ENCODE data around the gene RBBP6.
A peak's percentile ranks its signal among the peaks of the same experiment; 100 is the strongest.

Gene RBBP6

DNA sequence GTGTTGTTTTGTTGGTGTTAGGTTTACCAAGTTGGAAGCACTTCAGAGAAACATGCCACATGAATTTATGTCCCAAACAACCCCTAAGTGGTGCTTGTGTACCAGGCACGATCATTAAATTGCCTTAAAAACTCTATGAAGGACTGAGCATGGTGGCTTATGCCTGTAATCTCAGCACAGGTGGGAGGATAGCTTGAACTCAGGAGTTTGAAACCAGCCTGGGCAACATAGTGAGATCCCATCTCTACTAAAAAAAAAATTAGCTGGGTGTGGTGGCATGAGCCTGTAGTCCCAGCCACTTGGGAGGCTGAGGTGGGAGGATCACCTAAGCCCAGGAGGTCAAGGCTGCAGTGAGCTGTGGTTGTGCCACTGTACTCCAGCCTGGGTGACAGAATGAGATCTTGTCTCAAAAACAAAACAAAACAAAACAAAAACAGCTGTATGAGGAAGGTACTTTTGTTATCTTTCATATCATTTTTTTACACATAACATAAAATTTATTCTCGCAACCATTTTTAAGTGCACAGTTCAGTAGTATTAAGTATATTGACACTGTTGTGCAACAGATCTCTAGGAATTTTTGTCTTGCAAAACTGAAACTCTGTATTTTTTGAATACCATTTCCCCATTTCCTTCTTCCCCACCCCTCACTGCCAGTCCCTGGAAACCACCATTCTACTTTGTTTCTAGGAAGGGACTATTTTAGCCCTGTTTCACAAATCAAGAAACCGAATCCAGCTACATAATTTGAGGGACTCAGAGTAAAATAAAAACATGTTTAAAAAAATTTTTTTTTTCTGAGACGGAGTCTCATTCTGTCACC lies 14.3 kb upstream of the RBBP6 start:
- no peak overlapping the region for H3K4me3 ChIP-seq (ENCODE audit: low read length)
- DNase-seq (ENCODE audit: low read depth), result no peak
- TF ChIP-seq CTCF (conservative IDR thresholded peaks at IDR 0.05; ENCODE audit: low read depth, low read length), result no peak

DNA sequence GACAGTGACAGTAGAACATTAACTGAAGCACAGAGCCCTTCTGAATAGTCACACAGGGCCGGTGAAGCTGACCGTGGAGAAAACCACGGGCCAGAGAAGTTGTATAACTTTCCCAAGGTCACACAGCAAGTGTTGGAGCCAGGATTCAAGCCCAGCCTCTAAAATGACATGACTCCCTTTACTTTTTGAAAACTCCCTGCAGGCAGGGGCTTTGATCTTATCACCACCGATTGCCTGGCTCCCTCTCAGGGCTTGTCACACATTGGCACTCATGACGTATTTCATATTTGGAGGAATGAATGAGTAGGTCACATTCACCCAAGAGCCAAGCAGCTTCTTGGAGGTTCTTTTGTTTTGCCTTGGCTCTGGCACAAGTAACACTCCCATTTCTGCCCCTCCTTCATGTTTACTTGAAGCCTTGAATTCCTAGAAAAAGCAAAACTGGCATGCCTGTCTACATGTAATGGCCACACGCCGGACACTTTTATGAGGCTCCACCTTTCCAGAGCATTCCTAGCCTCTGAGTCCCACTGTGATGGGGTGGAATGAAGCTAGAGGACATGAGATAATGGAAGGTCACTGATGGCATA lies 13.3 kb upstream of the RBBP6 start:
- DNase-seq (ENCODE audit: low read depth), result peak; percentile 68
- no peak for TF ChIP-seq CTCF (conservative IDR thresholded peaks at IDR 0.05; ENCODE audit: low read depth, low read length)
- no peak overlapping the region for H3K4me3 ChIP-seq (ENCODE audit: low read length)

GRCh38 chr16:24526701-24527495 lies 12.5 kb upstream of the RBBP6 start:
- DNase-seq (ENCODE audit: low read depth), result no peak
- no peak for TF ChIP-seq CTCF (conservative IDR thresholded peaks at IDR 0.05; ENCODE audit: low read depth, low read length)
- H3K4me3 ChIP-seq (ENCODE audit: low read length), result no peak overlapping the region

DNA sequence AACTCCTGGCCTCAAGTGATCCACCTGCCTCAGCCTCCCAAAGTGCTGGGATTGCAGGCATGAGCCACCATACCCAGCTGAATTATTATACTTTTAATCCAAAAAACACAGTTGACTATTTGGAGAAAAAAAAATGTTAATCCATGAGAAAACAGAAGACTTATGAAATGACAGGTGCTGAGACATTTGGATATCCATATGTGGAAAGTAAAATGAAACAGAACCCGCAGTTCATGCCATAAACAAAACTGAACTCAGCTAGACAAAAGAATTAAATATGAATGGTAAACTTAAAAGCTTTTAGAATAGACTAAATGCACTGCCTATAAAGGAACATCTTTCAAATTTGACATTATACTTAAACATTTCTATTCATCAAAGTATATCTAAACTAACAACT lies 8.2 kb upstream of the RBBP6 start:
- TF ChIP-seq CTCF (conservative IDR thresholded peaks at IDR 0.05; ENCODE audit: low read depth, low read length), result no peak
- H3K4me3 ChIP-seq (ENCODE audit: low read length), result no peak overlapping the region
- DNase-seq (ENCODE audit: low read depth), result no peak

DNA sequence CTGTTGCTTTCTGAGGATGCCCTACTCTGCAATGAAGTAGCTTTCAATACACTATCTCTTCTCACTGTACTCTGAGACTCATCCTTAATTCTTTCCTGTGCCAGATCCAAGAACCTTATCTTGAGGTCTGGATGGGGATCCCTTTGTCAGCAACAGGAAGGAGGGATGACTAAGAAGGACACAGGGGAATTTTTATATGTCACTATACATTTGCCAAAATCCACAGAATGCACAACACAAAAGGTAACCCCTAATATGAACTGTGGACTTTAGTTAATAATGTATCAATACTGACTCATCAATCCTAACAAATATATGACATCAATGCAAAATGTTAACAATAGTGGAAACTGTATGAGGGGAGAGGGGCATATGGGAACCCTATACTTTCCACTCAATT lies 4.7 kb upstream of the RBBP6 start:
- no peak for TF ChIP-seq CTCF (conservative IDR thresholded peaks at IDR 0.05; ENCODE audit: low read depth, low read length)
- no peak overlapping the region for H3K4me3 ChIP-seq (ENCODE audit: low read length)
- DNase-seq (ENCODE audit: low read depth), result no peak

DNA sequence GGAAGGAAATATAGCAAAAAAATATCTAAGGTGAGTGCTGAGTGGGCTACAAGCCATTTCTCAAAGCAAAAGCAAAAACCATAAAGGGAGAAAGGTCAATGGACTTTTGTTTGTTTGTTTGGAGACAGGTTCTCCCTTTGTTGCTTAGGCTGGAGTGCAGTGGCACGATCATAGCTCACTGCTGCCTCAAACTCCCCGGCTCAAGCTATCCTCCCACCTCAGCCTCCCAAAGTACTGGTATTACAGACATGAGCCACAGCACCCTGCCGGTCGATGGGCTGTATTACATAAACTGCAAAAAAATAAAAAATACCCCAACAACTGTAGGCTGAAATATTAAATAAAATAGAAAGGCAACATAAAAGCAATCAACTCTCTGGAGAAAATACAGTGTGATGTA lies 3.5 kb upstream of the RBBP6 start:
- TF ChIP-seq CTCF (conservative IDR thresholded peaks at IDR 0.05; ENCODE audit: low read depth, low read length), result no peak
- H3K4me3 ChIP-seq (ENCODE audit: low read length), result no peak overlapping the region
- no peak for DNase-seq (ENCODE audit: low read depth)

All from retinal pigment epithelial cell (primary cell).